Ishikawa (cell line): ENCODE measurements around the gene KCNMB2.

ENCODE experiments used
- CEBPB ChIP-seq: IDR thresholded peaks from 2 replicates; pipeline ENCODE4 v1.6.1; 2012
- CREB1 ChIP-seq: IDR thresholded peaks from 2 replicates; pipeline ENCODE4 v1.6.1; 2012; ENCODE audit warnings: low read depth
- EGR1 ChIP-seq: IDR thresholded peaks from 2 replicates; pipeline ENCODE4 v1.6.1; 2012
- EP300 ChIP-seq: IDR thresholded peaks from 2 replicates; pipeline ENCODE4 v1.6.1; 2012; ENCODE audit warnings: borderline replicate concordance
- FOXM1 ChIP-seq: IDR thresholded peaks from 2 replicates; pipeline ENCODE4 v1.6.1; 2012; ENCODE audit warnings: low read depth, borderline replicate concordance
- NFIC ChIP-seq: IDR thresholded peaks from 2 replicates; pipeline ENCODE4 v1.6.1; 2012
- RAD21 ChIP-seq: IDR thresholded peaks from 2 replicates; pipeline ENCODE4 v1.6.1; 2012; ENCODE audit warnings: low read depth
- TAF1 ChIP-seq: IDR thresholded peaks from 2 replicates; pipeline ENCODE4 v1.6.1; 2012; ENCODE audit warnings: low read depth, mild to moderate bottlenecking
- TCF12 ChIP-seq: IDR thresholded peaks from 2 replicates; pipeline ENCODE4 v1.6.1; 2012; ENCODE audit warnings: low read depth
- TEAD4 ChIP-seq: IDR thresholded peaks from 2 replicates; pipeline ENCODE4 v1.6.1; 2012
- YY1 ChIP-seq: IDR thresholded peaks from 2 replicates; pipeline ENCODE4 v1.6.1; 2012; ENCODE audit warnings: low read depth
- ZBTB7A ChIP-seq: IDR thresholded peaks from 2 replicates; pipeline ENCODE4 v1.6.1; 2012; ENCODE audit warnings: low read depth
- TF ChIP-seq, protein P1 (sequence below): IDR thresholded peaks from 2 replicates; pipeline ENCODE4 v1.6.1; 2012
- TF ChIP-seq, protein P2 (sequence below): IDR thresholded peaks from 2 replicates; pipeline ENCODE4 v1.6.1; 2012
- TF ChIP-seq, protein P3 (sequence below): IDR thresholded peaks from 2 replicates; pipeline ENCODE4 v1.6.1; 2012; ENCODE audit warnings: low read depth, mild to moderate bottlenecking

KCNMB2 gene

DNA sequence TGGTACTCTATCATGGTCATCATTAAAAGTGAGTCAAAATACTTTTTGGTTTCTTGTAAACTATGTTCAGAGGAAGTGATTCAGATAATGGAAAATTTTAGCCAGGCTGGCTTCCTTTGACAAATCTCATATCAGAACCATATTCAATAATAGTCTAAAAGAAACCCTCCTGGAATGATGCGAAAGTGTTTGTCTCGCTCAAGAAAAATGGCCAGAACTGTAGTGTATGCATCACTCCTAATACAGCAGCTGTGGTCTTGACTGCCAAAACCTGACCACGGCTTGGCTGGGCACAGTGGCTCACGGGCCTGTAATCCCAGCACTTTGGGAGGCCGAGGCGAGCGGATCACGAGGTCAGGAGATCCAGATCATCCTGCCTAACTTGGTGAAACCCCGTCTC, 35.6 kb upstream of the KCNMB2 start:
- no peak for TF ChIP-seq CREB1
- no peak for TF ChIP-seq NFIC
- TF ChIP-seq, protein P1, sequence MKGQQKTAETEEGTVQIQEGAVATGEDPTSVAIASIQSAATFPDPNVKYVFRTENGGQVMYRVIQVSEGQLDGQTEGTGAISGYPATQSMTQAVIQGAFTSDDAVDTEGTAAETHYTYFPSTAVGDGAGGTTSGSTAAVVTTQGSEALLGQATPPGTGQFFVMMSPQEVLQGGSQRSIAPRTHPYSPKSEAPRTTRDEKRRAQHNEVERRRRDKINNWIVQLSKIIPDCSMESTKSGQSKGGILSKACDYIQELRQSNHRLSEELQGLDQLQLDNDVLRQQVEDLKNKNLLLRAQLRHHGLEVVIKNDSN: no peak
- TF ChIP-seq, protein P2, sequence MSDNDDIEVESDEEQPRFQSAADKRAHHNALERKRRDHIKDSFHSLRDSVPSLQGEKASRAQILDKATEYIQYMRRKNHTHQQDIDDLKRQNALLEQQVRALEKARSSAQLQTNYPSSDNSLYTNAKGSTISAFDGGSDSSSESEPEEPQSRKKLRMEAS: no peak
- TF ChIP-seq RAD21: no peak
- TF ChIP-seq ZBTB7A: no peak
- no peak for TF ChIP-seq TEAD4
- TF ChIP-seq, protein P3, sequence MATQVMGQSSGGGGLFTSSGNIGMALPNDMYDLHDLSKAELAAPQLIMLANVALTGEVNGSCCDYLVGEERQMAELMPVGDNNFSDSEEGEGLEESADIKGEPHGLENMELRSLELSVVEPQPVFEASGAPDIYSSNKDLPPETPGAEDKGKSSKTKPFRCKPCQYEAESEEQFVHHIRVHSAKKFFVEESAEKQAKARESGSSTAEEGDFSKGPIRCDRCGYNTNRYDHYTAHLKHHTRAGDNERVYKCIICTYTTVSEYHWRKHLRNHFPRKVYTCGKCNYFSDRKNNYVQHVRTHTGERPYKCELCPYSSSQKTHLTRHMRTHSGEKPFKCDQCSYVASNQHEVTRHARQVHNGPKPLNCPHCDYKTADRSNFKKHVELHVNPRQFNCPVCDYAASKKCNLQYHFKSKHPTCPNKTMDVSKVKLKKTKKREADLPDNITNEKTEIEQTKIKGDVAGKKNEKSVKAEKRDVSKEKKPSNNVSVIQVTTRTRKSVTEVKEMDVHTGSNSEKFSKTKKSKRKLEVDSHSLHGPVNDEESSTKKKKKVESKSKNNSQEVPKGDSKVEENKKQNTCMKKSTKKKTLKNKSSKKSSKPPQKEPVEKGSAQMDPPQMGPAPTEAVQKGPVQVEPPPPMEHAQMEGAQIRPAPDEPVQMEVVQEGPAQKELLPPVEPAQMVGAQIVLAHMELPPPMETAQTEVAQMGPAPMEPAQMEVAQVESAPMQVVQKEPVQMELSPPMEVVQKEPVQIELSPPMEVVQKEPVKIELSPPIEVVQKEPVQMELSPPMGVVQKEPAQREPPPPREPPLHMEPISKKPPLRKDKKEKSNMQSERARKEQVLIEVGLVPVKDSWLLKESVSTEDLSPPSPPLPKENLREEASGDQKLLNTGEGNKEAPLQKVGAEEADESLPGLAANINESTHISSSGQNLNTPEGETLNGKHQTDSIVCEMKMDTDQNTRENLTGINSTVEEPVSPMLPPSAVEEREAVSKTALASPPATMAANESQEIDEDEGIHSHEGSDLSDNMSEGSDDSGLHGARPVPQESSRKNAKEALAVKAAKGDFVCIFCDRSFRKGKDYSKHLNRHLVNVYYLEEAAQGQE: no peak
- TF ChIP-seq TCF12: no peak
- no peak for TF ChIP-seq CEBPB

DNA sequence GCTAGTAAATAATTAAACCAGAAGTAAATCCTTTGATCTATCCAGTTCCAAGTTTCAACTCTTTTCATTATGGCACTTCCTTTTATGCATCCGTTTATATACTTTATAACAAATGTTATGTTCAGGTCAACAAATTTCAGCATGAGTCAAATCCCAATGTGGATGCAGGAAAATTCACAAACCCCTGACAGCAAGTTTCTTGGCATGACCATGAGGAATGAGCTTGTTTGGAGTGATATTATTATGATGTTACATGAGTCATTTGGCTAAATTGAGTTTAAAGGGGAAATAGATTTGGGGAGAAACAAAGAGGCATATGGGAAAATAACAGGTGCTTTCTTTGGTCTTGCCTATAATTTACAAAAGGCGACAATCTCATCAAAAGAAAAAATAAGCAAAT, 32.1 kb upstream of the KCNMB2 start:
- TF ChIP-seq RAD21: no peak
- no peak for TF ChIP-seq TCF12
- no peak for TF ChIP-seq YY1
- no peak for TF ChIP-seq NFIC
- TF ChIP-seq CREB1: no peak
- TF ChIP-seq, protein P2: no peak
- TF ChIP-seq, protein P1: no peak
- TF ChIP-seq EGR1: no peak
- TF ChIP-seq ZBTB7A: no peak
- TF ChIP-seq, protein P3: no peak
- no peak for TF ChIP-seq EP300
- TF ChIP-seq TAF1: no peak
- TF ChIP-seq FOXM1: no peak
- TF ChIP-seq CEBPB: no peak
- TF ChIP-seq TEAD4: no peak

DNA sequence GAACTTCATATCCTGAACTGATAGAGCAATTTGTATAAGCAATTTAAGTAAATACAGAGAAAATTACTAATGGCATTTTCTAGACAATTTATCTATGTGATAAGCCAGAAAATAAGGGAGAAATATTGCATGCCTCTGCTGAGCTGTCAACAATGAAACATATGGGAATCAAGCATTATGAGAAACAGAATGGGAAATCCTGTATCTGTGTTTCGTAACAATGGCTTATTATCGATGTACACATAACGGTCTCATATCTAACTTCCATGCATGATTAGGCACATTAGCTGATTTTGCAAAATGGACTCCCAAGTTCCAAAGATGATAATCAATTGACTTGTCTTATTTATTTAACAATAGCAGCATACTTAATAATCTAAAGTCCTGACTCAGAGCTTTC, 30.4 kb upstream of the KCNMB2 start:
- no peak for TF ChIP-seq RAD21

DNA sequence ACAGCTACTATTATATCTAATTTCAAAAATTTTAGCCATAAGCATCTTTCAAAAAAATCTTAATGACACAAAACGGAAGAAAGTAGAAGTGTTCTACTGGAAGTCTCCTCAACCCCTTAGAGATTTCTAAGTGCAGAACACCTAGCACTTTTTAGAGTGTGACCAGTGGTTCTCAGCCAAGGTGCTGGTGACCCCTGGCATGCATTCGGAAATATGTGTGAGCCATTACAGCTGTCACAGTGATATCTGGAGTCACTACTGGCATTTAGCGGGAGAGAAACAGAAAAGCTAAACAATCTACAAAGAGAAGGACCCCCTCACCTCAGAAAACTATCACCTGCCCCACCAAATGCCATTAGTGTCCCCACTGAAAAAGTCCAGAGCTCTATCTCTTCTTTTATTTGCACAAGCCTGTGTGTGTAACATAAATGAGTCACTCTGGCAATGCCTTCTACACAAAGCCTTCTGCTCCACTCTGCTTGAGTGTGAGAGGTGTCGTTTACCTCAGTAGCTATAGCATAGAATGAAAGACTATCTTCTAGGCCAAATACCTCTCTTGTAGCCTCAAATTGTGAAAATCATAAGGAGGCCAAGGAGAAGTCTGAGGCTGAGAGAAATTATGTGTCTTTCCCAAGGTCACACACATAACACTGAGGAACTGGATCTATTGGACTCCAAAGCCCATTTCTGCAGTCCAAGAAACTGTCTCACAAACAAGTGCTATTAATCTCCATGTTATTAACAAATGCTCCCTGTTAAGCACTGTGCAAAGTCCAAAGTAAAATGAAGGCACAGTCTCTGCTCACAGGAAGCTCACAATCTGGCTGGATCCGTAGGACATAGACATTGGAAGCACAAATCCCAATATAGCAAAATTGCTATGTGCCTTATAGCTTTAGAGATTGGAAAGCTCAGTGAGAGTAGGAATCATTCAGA, 28.5 kb upstream of the KCNMB2 start:
- TF ChIP-seq FOXM1 (no peak), TEAD4 (no peak), CEBPB (no peak), YY1 (no peak), ZBTB7A (no peak), NFIC (no peak), EP300 (no peak), EGR1 (no peak), CREB1 (no peak), TCF12 (no peak), TAF1 (no peak), RAD21 (no peak)
- TF ChIP-seq, protein P3: no peak
- TF ChIP-seq, protein P1: no peak
- TF ChIP-seq, protein P2: no peak
